K562 (cell line): Measurements from ENCODE around the gene ARMH4. TPM values are rescaled to one million over a fixed set of nuclear protein-coding genes. Genes with fewer than 3 reads are reported as not detected.

Experiments
- ATF3 ChIP-seq, 2 experiments: fragments of 450-650 bp in 1 of 2; sonication (generic) in 1 of 2; formaldehyde crosslinking in 1 of 2; IDR thresholded peaks in 1 of 2; conservative IDR thresholded peaks in 1 of 2; 2 replicates each; pipeline versions ENCODE4 v1.6.1 to v1.8.1; 2016 to 2023; ENCODE audit warnings: mild to moderate bottlenecking in 2 of 2, moderate library complexity in 2 of 2, inconsistent platforms in 1 of 2, missing genetic modification reagents in 1 of 2
- CXXC5 ChIP-seq: fragments of 250-450 bp; sonication (Bioruptor Pico); IDR thresholded peaks from 2 replicates; pipeline ENCODE4 v1.8.0; 2022; ENCODE audit warnings: inconsistent platforms, mild to moderate bottlenecking, moderate library complexity
- DMBX1 ChIP-seq: fragments of 250-450 bp; sonication (Bioruptor Pico); IDR thresholded peaks from 2 replicates; pipeline ENCODE4 v1.8.0; 2022; ENCODE audit warnings: inconsistent platforms, mild to moderate bottlenecking, moderate library complexity, borderline replicate concordance
- DPF2 ChIP-seq: fragments of 450-650 bp; IDR thresholded peaks from 2 replicates; pipeline ENCODE4 v1.6.1; 2016
- FOSL1 ChIP-seq: fragments of 200-800 bp; sonication (Bioruptor generic); conservative IDR thresholded peaks from 2 replicates; pipeline ENCODE4 v1.6.1; 2016; ENCODE audit warnings: missing genetic modification characterization, missing compliant biosample characterization
- HDAC3 ChIP-seq: fragments of 450-650 bp; IDR thresholded peaks from 2 replicates; pipeline ENCODE4 v1.6.1; 2018; ENCODE audit warnings: borderline replicate concordance, mild to moderate bottlenecking, moderate library complexity; ENCODE audit not compliant: partially characterized antibody
- HIVEP1 ChIP-seq: fragments of 250-450 bp; sonication (Bioruptor Pico); IDR thresholded peaks from 2 replicates; pipeline ENCODE4 v1.4.0; 2020; ENCODE audit warnings: mild to moderate bottlenecking
- JUND ChIP-seq, 2 experiments: IDR thresholded peaks; 2 replicates in 1 of 2; 3 replicates in 1 of 2; pipeline ENCODE4 v1.6.1; 2011; ENCODE audit warnings: borderline replicate concordance in 2 of 2, low read depth in 2 of 2, low read length in 2 of 2, improper control_type of control experiment in 1 of 2, missing biosample characterization in 1 of 2, missing genetic modification characterization in 1 of 2, missing genetic modification reagents in 1 of 2
- L3MBTL2 ChIP-seq: fragments of 450-650 bp; IDR thresholded peaks from 2 replicates; pipeline ENCODE4 v1.6.1; 2016; ENCODE audit warnings: mild to moderate bottlenecking, moderate library complexity
- MECOM ChIP-seq: fragments of 250-450 bp; sonication (Bioruptor Pico); IDR thresholded peaks from 2 replicates; pipeline ENCODE4 v1.8.0; 2022; ENCODE audit warnings: inconsistent platforms
- NCOR1 ChIP-seq: fragments of 450-650 bp; IDR thresholded peaks from 2 replicates; pipeline ENCODE4 v1.6.1; 2016; ENCODE audit warnings: mild to moderate bottlenecking, moderate library complexity
- NFRKB ChIP-seq: fragments of 450-650 bp; IDR thresholded peaks from 2 replicates; pipeline ENCODE4 v1.6.1; 2016; ENCODE audit warnings: low read depth
- NR2C1 ChIP-seq, 2 experiments: fragments of 450-650 bp; IDR thresholded peaks; 2 replicates each; pipeline ENCODE4 v1.6.1; 2017; ENCODE audit warnings: mild to moderate bottlenecking in 2 of 2, antibody characterized with exemption in 1 of 2, inconsistent platforms in 1 of 2, missing compliant biosample characterization in 1 of 2, missing genetic modification characterization in 1 of 2
- RREB1 ChIP-seq: fragments of 250-450 bp; sonication (Bioruptor Pico); IDR thresholded peaks from 2 replicates; pipeline ENCODE4 v1.4.0; 2020
- SMAD4 ChIP-seq: fragments of 250-450 bp; sonication (Bioruptor Pico); conservative IDR thresholded peaks from 2 replicates; pipeline ENCODE4 v1.8.0; 2021; ENCODE audit warnings: inconsistent platforms, mild to moderate bottlenecking, moderate library complexity
- SMARCE1 ChIP-seq: fragments of 450-650 bp; IDR thresholded peaks from 2 replicates; pipeline ENCODE4 v1.7.1; 2016; ENCODE audit warnings: mild to moderate bottlenecking
- TAL1 ChIP-seq: fragments of 450-650 bp; IDR thresholded peaks from 2 replicates; pipeline ENCODE4 v1.6.1; 2016; ENCODE audit warnings: mild to moderate bottlenecking
- TCF3 ChIP-seq: sonication (generic); formaldehyde crosslinking; IDR thresholded peaks from 2 replicates; pipeline ENCODE4 v1.4.0; 2020; ENCODE audit warnings: mild to moderate bottlenecking, missing genetic modification reagents
- ZNF384 ChIP-seq: IDR thresholded peaks from 2 replicates; pipeline ENCODE4 v1.6.1; 2012; ENCODE audit warnings: low read depth, low read length, improper control_type of control experiment
- polyA plus RNA-seq, 8 experiments: library from polyadenylated mRNA; depleted of rRNA in 4 of 8; stranded (reverse) in 5 of 8; unstranded in 3 of 8; fragments of >200 nt; fragmentation: Nextera tagmentation in 2 of 8; fragmentation: Illumina TruSeq in 1 of 8; extraction: Ambion mirVana in 2 of 8; extraction: Trizol in 1 of 8; gene quantifications; 2 replicates each; pipeline versions ENCODE4 v1.2.1 to v1.2.3, GENCODE V29; 2011 to 2014; ENCODE audit warnings: inconsistent platforms in 1 of 8, missing spikeins in 1 of 8
- total RNA-seq, 7 experiments: library from RNA; depleted of rRNA in 6 of 7; stranded (reverse); fragments of >200 nt in 6 of 7; fragmentation: Illumina TruSeq in 2 of 7; extraction: Trizol in 2 of 7; gene quantifications; 2 replicates each; pipeline versions ENCODE4 v1.2.1 to v1.2.3, GENCODE V29; 2011 to 2021; ENCODE audit warnings: low replicate concordance in 1 of 7
- TF ChIP-seq, protein P1 (sequence below): fragments of 450-650 bp; IDR thresholded peaks from 2 replicates; pipeline ENCODE4 v1.6.1; 2016; ENCODE audit warnings: mild to moderate bottlenecking

The ARMH4 gene
- total and polyA plus RNA-seq, 9 of the 15 experiments (the other 6 are each of a cell fraction or from before 2014, with no cell fraction given) = 0.06 to 0.98 (median 0.07) TPM; not detected in 2

DNA sequence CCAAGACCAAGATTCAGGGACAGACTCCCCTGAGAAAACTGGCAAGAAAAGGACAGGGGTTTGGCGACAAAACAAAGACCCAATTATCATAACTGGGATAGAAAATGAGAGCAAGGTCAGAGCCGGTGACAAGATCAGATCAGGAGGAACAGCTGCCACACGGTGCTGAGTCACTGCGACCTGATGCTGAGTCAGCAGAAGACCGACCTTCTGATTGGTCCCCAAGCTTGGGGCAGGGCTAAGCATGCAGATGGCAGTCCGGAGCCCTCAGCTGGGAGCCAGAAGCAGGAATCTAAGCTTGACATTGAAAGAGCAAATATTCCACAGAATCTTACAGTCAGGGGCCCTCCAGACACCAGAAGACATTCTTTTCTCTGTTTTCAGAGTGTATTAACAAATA, 19.1 kb upstream of the ARMH4 start (continued):
- peak; percentile 94 for TF ChIP-seq JUND (IDR thresholded peaks at IDR 0.05; ENCODE audit: borderline replicate concordance, low read depth, low read length)
- peak; percentile 88; the same call in 2 of the 3 replicates for TF ChIP-seq JUND (tag; IDR thresholded peaks at IDR 0.05; ENCODE audit: borderline replicate concordance, low read depth, low read length)
- TF ChIP-seq NFRKB = 0 out of 2 replicates have a peak, but pooled peaks have one; percentile 48
- TF ChIP-seq ATF3 (IDR thresholded peaks at IDR 0.05) = peak; percentile 90
- TF ChIP-seq ATF3 (CRISPR knock-in tag; conservative IDR thresholded peaks at IDR 0.05) = no peak
- TF ChIP-seq SMAD4 (CRISPR knock-in tag) = 0 out of 2 replicates have a peak, but pooled peaks have one; percentile 23
- TF ChIP-seq TAL1 = peak; percentile 46; the same call in 1 of the 2 replicates
- peak; percentile 62 for TF ChIP-seq L3MBTL2
- TF ChIP-seq NCOR1 = peak; percentile 60
- TF ChIP-seq, protein P1, sequence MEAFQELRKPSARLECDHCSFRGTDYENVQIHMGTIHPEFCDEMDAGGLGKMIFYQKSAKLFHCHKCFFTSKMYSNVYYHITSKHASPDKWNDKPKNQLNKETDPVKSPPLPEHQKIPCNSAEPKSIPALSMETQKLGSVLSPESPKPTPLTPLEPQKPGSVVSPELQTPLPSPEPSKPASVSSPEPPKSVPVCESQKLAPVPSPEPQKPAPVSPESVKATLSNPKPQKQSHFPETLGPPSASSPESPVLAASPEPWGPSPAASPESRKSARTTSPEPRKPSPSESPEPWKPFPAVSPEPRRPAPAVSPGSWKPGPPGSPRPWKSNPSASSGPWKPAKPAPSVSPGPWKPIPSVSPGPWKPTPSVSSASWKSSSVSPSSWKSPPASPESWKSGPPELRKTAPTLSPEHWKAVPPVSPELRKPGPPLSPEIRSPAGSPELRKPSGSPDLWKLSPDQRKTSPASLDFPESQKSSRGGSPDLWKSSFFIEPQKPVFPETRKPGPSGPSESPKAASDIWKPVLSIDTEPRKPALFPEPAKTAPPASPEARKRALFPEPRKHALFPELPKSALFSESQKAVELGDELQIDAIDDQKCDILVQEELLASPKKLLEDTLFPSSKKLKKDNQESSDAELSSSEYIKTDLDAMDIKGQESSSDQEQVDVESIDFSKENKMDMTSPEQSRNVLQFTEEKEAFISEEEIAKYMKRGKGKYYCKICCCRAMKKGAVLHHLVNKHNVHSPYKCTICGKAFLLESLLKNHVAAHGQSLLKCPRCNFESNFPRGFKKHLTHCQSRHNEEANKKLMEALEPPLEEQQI = peak; percentile 44; the same call in 1 of the 2 replicates
- no peak for TF ChIP-seq ZNF384
- TF ChIP-seq MECOM = no peak
- TF ChIP-seq SMARCE1 = peak; percentile 83; the same call in 1 of the 2 replicates
- no peak for TF ChIP-seq NR2C1 (IDR thresholded peaks at IDR 0.05)
- TF ChIP-seq NR2C1 (tag; IDR thresholded peaks at IDR 0.05) = no peak
- TF ChIP-seq DMBX1 = no peak
- TF ChIP-seq HIVEP1 = no peak
- peak; percentile 87 for TF ChIP-seq DPF2
- TF ChIP-seq CXXC5 = peak; percentile 42; the same call in 1 of the 2 replicates
- TF ChIP-seq RREB1 (CRISPR knock-in tag) = no peak
- TF ChIP-seq HDAC3 = peak; percentile 22
- TF ChIP-seq TCF3 (CRISPR knock-in tag) = peak; percentile 72
- peak; percentile 95 for TF ChIP-seq FOSL1 (tag)
